Smooth muscle cell of the brain vasculature (primary cell): ENCODE measurements around the gene IGFBP5.

Experiments
- DNase-seq: peaks from one replicate; pipeline ENCODE4 v3.0.0-alpha.2; 2012; ENCODE audit warnings: low read depth, low spot score

The IGFBP5 gene

GRCh38 chr2:216688731-216689340 is 6.5 kb downstream of the IGFBP5 start:
- DNase-seq, result no peak

DNA sequence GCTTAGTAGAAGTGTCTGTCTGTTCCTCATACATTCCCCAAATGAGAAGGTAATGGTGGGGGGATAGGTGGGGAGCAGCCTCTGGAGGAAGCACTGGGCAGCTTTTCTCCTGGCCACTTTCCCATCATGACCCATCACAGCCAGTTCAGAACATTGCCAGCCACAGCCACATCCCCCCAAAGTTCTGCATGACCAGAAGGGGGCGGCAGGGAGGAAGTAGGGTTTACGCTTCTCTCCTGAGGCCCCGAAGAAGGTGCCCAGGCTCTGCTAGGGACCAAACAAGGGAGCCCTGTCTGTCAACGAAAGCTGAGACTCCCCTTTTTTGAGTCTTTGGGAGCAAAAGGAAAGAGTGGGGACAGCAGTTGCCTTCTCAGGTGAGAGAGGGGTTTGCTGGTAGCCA is 7.7 kb downstream of the IGFBP5 start:
- no peak for DNase-seq

- no peak for DNase-seq
Observed at GRCh38 chr2:216687111-216687510, 8.2 kb downstream of the IGFBP5 start.

DNA sequence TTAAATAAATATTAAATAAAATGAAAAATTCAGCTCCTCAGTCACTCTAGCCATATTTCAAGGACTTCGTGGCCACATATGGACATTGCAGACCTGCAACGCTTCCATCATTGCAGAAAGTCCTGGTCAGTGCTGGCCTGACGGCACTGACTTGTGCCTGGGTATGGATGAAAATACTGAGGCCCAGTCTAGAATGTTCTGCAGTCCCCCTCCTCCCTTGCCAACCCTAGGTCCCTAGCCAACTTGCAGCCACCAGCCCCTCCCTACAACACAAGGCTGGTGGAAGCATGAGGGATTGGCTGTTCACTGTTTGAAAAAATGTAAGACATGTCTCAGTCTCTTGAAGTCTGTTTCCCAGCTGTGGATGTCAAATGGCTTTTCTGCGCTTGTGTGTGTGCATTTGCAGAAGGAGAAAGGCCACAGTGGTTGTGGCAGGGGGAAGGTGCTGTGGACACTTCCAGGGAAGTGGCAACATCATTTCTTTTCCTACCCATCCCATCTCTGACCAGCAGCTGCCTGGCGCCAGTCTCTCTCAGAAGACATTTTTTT is 9.9 kb downstream of the IGFBP5 start:
- no peak for DNase-seq

DNA sequence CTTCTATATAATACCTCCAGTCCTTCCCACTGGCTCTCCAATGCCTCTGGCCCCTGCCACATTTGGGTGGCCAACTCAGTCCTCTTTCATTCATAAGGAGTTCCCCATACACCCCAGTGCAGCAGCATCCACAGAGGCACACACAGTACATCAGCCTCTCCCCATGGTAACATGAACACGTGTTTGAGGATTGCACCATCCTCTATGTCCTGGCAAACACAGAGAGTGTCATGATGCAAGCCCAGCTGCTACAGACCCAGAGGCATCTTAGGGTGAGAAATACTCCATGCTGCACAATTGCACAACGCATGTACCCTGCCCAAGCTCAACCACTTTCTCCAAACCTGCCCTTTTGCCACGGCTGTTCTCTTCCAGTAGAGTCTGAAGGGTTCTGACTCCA is 11.5 kb downstream of the IGFBP5 start:
- no peak for DNase-seq

GRCh38 chr2:216681683-216682082 is 13.7 kb downstream of the IGFBP5 start:
- no peak for DNase-seq

DNA sequence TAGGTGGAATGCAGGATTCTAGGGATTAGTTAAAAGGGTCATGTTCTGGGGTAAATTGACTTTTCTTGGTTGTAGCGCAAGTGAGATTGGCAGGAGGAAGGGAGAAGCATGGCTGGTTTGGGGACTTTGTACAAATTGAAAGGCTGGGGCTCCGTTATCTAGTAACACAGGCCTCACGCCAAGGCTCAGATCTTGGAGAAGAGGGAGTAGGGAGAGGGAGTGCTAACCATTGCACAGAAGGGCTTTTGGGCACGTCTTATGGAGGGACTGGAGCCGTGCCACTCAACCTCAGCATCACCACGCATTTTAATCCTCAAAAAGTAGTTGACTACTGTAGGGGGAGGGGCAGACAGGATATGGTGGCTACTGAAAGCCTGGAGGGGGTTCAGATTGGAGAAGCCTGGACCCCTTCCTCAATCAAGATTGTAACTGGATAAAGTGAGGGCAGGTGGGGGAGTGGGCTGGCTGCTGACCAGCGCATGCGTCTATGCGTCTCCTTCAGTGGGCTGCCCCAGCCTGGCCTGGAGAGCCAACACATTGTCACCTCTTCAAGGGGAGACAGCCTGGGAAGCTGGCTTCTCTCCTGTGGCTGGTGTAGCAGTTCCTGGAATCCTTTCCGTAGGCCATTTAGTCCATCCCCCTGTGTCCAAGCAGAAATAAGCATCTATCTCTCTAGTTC is 14.3 kb downstream of the IGFBP5 start:
- DNase-seq, result no peak

- no peak for DNase-seq
Observed at GRCh38 chr2:216679658-216680024, 15.7 kb downstream of the IGFBP5 start.

- DNase-seq, result no peak
Observed at GRCh38 chr2:216678813-216679657, 16.3 kb downstream of the IGFBP5 start.

DNA sequence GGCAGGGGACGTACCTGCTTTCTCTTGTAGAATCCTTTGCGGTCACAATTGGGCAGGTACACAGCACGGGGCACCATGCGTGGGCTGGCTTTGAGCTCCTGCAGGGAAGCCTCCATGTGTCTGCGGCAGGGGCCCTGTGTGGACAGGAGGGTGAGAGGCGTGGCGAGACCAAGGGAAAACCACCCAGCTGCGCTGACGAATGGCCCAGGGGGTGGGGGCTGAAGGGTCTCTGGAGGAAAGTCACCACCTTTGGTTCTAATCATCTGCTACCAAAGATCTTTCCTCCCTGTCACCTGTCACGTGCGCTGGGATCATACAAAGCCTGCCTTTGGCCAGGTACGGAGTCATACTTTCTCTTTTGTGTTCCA is 17.3 kb downstream of the IGFBP5 start:
- DNase-seq, result no peak

DNA sequence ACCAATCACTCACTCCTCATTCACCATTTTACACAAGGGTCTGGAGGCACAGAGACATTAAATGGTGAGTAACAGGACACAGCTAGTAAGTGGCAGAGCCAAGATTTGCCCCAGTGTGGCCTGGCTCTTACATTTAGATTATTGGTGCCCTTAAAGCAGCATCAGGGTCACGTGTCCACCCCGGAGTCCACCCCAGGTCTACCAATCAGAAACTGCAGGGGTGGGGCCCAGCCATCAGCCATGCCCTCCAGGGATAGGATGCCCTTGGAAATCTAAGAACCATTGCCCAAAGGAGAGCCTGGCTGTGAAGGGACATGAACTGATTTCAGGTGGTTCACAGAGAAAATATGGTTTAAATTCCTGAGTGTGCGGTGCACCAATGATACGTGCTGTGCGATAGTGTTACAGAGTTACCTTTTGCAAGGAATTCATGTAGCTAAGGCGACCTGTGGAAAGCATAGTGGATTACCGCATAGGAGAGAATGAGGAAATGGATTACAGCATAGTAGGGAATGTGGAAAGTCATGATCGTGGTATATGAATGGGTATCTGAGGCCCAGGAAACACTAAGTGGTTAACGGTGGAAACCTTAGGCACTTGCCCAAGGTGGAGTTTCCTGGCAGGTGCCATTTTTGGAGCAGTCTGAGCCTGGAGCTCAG is 17.8 kb downstream of the IGFBP5 start:
- no peak for DNase-seq

- DNase-seq, result no peak
Observed at GRCh38 chr2:216676630-216677029, 18.7 kb downstream of the IGFBP5 start.

- DNase-seq, result no peak
Observed at GRCh38 chr2:216674376-216674775, 21.0 kb downstream of the IGFBP5 start.

GRCh38 chr2:216673609-216674008 is 21.7 kb downstream of the IGFBP5 start:
- DNase-seq, result no peak

DNA sequence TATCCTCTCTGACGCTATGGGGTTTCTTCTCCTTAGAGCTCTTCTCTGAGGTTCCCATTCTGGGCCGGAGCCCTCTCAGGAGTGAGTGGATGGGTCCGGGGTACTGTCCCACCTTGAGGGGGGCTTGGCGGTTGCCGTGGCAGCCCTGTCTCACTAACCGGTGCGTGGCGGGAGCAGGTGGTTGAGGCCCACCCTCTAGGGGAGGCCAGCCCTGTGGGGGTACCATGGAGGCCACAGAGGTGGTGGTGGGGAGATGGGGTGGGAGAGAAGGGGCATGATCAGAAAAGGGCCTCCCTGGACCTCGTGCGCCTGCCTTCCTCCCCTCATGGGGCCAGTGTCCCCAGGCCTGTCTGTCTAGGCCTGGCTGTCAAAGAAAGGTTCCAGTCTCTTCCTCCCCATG is 22.3 kb downstream of the IGFBP5 start:
- DNase-seq, result no peak

DNA sequence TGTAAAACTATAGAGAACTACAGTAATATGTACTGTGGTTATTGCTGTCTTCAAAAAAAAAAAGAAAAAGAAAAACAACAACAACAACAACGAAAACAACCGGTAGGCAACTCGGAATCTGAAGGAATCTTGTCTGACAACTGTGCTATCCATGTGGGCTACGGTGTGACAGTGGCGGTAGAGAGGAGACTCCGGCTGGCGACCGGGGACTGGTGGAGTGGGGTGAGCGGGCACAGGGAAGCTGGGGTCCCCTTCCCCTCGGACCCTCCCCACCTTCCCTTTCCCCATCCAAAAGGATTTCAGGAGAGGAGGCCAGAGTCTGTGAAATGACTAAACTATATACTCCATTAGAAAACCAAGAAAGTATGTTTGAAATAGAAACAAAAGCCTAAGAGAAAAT is 22.9 kb downstream of the IGFBP5 start:
- DNase-seq, result no peak

DNA sequence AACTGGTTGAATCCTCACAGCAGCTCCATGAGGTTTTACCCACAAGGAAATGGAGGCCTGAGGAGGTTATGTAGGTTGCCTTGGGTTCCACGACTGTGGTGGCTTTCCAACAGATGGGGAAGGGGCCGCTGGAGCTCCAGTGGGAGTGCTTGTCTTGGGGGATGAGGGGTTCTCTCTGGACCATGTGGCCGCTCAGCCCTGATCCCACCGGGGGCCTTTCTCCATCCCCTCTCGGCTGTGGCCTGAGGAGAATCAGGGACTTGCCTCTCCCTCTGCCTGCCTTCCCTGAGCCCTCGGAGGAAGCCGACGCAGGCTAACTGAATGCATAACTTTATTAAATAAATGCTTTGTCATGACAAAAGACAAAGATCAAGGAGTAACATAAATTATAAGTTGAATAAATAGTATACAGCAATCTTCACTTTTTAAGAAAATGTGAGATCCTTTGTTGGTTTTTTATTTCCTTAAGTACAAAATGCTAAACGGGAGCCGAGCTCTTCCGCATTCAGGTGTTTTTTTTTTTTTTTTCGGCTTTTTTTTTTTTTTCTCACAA is 23.5 kb downstream of the IGFBP5 start:
- DNase-seq, result no peak

DNA sequence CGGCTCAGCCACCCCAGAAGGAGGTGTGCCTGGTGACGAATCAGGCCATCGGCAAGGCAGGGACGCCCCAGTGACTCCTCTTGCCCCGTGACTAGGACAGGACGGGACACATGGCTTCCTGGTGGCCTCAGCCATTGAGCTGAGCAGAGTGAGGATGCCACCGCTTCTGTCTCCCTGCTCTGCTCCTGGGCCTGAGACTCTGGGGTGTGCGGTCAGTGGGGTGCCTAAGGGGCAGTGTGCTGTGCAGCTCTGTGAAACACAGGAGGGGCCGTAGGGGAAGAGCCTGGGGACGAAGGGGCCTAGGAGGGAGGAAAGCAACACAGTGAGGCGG is 24.3 kb downstream of the IGFBP5 start:
- DNase-seq, result no peak

DNA sequence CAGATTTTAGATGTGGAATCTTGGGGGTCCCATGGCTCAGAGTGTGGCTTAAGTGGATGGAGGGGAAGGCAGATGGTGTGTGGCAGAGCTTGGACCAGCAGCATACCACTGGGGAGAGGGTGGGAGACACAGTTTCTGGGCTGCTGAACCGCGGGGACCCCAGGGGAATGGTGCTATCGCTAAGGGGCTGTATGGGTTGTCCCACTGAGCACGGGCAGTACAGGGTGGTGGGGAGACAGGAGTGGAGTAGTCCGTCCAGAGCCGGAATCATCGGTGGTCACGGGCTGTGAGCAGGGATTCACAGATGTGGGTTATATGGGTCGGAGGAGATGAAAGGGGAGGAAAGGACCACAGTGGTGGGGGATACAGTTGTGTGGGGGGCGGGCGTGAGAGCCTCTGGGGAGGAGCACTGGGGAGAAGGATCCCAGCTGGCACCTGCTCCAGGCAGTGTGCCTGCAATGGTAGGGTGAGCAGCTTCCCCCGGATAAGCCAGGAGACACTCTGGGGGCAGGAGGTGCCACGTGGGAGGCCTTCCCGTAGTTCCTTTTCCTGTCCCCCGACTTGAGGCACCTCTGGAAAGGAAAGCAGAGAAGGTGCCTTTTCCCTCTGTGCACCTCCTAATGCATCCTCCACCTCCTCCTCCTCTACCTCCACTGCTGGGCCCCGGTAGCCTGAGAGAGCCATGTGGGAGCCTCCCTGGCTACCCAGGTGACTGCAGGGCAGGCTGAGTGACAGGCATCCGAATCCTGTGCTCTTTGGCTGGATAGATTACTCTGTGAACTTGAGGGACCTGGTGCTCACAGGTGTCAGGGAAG is 24.9 kb downstream of the IGFBP5 start:
- no peak for DNase-seq

- no peak for DNase-seq
Observed at GRCh38 chr2:216666461-216667233, 28.7 kb downstream of the IGFBP5 start.
